Endothelial cell of umbilical vein (primary cell): ENCODE measurements around the gene FNDC5. TPM values are rescaled to one million over a fixed set of nuclear protein-coding genes. Genes with fewer than 3 reads are reported as not detected.
"Not testable (repeated sequence)": the region's sequence is repeated elsewhere in the genome, so short reads cannot be mapped to it uniquely, and the experiment has no call there.

ENCODE experiments used
- BruUV-seq: library from RNA; stranded (reverse); fragments of 400-500 nt; replicated peaks from 2 replicates; lab custom pipeline; 2021; lab: Mats Ljungman, UMichigan
- CTCF ChIA-PET: fragments of 300-600, 350-600 bp; sonication (Branson Sonifier 250); formaldehyde crosslinking; loops from one replicate; lab custom pipeline; 2021; ENCODE audit warnings: antibody characterized with exemption, inconsistent platforms; lab: Charles Lee
- POLR2A ChIA-PET: fragments of 300-600, 350-600 bp; sonication (Branson Sonifier 250); formaldehyde crosslinking; loops from one replicate; lab custom pipeline; 2021; ENCODE audit warnings: antibody characterized with exemption, inconsistent platforms; lab: Charles Lee
- DNase-seq: peaks from one replicate; pipeline ENCODE4 v3.0.0-alpha.2; 2011; ENCODE audit warnings: low read depth, low spot score
- FAIRE-seq: peaks from 2 replicates; lab custom pipeline; 2011; peaks lifted over from hg19 to GRCh38; lab: Jason Lieb, UNC
- H2AFZ ChIP-seq: 2 replicates; pipeline ENCODE4 v1.6.0; 2012; ENCODE audit warnings: low read depth, low read length, control low read depth, inconsistent platforms
- H3K27ac ChIP-seq: 2 replicates; pipeline ENCODE4 v1.5.1; 2011; ENCODE audit warnings: low read depth, mild to moderate bottlenecking, control low read depth, low read length, moderate library complexity; ENCODE audit not compliant: insufficient read depth
- H3K27me3 ChIP-seq, 2 experiments: 2 replicates each; pipeline versions ENCODE4 v1.6.0 to v1.6.1; 2011; ENCODE audit warnings: low read length in 2 of 2, mixed read lengths in 1 of 2; ENCODE audit not compliant: control insufficient read depth in 2 of 2, insufficient read depth in 2 of 2
- H3K36me3 ChIP-seq, 2 experiments: 2 replicates in 1 of 2; 3 replicates in 1 of 2; pipeline ENCODE4 v1.5.1; 2011; ENCODE audit warnings: low read length in 2 of 2, mild to moderate bottlenecking in 1 of 2, moderate library complexity in 1 of 2; ENCODE audit not compliant: control insufficient read depth in 2 of 2, insufficient read depth in 2 of 2; ENCODE audit errors: extremely low read depth in 1 of 2
- H3K4me1 ChIP-seq: 3 replicates; pipeline ENCODE4 v1.5.1; 2011; ENCODE audit warnings: mild to moderate bottlenecking, low read length; ENCODE audit not compliant: control insufficient read depth, insufficient read depth; ENCODE audit errors: extremely low read depth
- H3K4me2 ChIP-seq: 2 replicates; pipeline ENCODE4 v1.6.1; 2011; ENCODE audit warnings: low read length, control low read depth, mixed read lengths; ENCODE audit not compliant: insufficient read depth
- H3K4me3 ChIP-seq, 3 experiments: fragments of 200-600 bp in 1 of 3; sonication (generic), shearing (Covaris generic) in 1 of 3; replicated peaks in 1 of 3; 2 replicates each; pipeline ENCODE4 v1.5.1; 2011 to 2016; ENCODE audit warnings: control low read depth in 3 of 3, low read length in 3 of 3, mild to moderate bottlenecking in 2 of 3, inconsistent platforms in 1 of 3, low read depth in 1 of 3, moderate library complexity in 1 of 3; ENCODE audit not compliant: insufficient read depth in 1 of 3
- H3K79me2 ChIP-seq: 2 replicates; pipeline ENCODE4 v1.6.0; 2012; ENCODE audit warnings: low read length, inconsistent platforms; ENCODE audit not compliant: control insufficient read depth, insufficient read depth
- H3K9ac ChIP-seq: replicated peaks from 2 replicates; pipeline ENCODE3; 2011; ENCODE audit warnings: low read length, control low read depth; ENCODE audit not compliant: insufficient read depth; ENCODE audit errors: extremely low read depth
- H3K9me1 ChIP-seq: replicated peaks from 3 replicates; pipeline ENCODE4 v1.6.0; 2011; ENCODE audit warnings: mild to moderate bottlenecking, low read length; ENCODE audit not compliant: control insufficient read depth, insufficient read depth; ENCODE audit errors: extremely low read depth
- H3K9me3 ChIP-seq: replicated peaks from 2 replicates; pipeline ENCODE4 v1.5.1; 2012; ENCODE audit warnings: low read length, inconsistent platforms; ENCODE audit not compliant: control insufficient read depth, insufficient read depth
- H4K20me1 ChIP-seq: replicated peaks from 2 replicates; pipeline ENCODE3; 2011; ENCODE audit warnings: mild to moderate bottlenecking, low read length; ENCODE audit not compliant: control insufficient read depth, insufficient read depth; ENCODE audit errors: extremely low read depth
- EZH2 ChIP-seq: IDR thresholded peaks from 2 replicates; pipeline ENCODE4 v1.6.1; 2012; ENCODE audit warnings: borderline replicate concordance, low read depth, mild to moderate bottlenecking, moderate library complexity, low read length, inconsistent platforms; ENCODE audit not compliant: severe bottlenecking
- FOS ChIP-seq: IDR thresholded peaks from 2 replicates; pipeline ENCODE4 v1.6.1; 2011; ENCODE audit warnings: mild to moderate bottlenecking, low read length, moderate library complexity, borderline replicate concordance; ENCODE audit not compliant: insufficient read depth
- GATA2 ChIP-seq: IDR thresholded peaks from 2 replicates; pipeline ENCODE4 v1.7.0; 2011; ENCODE audit warnings: low read depth, mild to moderate bottlenecking, moderate library complexity, mixed read lengths, low read length; ENCODE audit not compliant: insufficient read length, insufficient read depth
- JUN ChIP-seq: IDR thresholded peaks from 2 replicates; pipeline ENCODE4 v1.6.1; 2011; ENCODE audit warnings: borderline replicate concordance, low read depth; ENCODE audit not compliant: insufficient read length, insufficient read depth
- MYC ChIP-seq: IDR thresholded peaks from one replicate; pipeline ENCODE4 v1.6.1; 2011; ENCODE audit warnings: mild to moderate bottlenecking, low read depth, low read length
- POLR2A ChIP-seq: IDR thresholded peaks from 2 replicates; pipeline ENCODE4 v1.6.1; 2012; ENCODE audit warnings: low read depth, mild to moderate bottlenecking, control low read depth, low read length
- POLR2AphosphoS5 ChIP-seq: IDR thresholded peaks from 2 replicates; pipeline ENCODE4 v1.6.1; 2012; ENCODE audit warnings: low read depth, mild to moderate bottlenecking, control low read depth, low read length, moderate library complexity; ENCODE audit not compliant: insufficient read depth
- dilution Hi-C: fragments of 300-500 bp; cut with MboI; formaldehyde crosslinking; loops from one replicate; pipeline ENCODE4 v1.15.0; 2019; ENCODE audit warnings: low sequenced_read_pairs; ENCODE audit not compliant: extremely low pct_ligation_motif_present
- intact Hi-C: fragments of 100-400 bp; cut with micrococcal nuclease; formaldehyde crosslinking; loops from one replicate; pipeline ENCODE4 v1.10.0; 2022
- polyA plus RNA-seq, 4 experiments: library from polyadenylated mRNA; depleted of rRNA in 3 of 4; stranded (reverse) in 3 of 4; unstranded in 1 of 4; fragments of >200 nt; gene quantifications; 2 replicates each; pipeline versions ENCODE4 v1.2.1 to v1.2.3, GENCODE V29; 2011 to 2012; ENCODE audit warnings: missing spikeins in 1 of 4
- total RNA-seq: library from RNA; stranded (reverse); gene quantifications from 2 replicates; pipeline ENCODE4 v1.2.3, GENCODE V29; 2021
- TF ChIP-seq, protein P1 (sequence below), 2 donors: IDR thresholded peaks; 1 replicate in 1 of 2; 2 replicates in 1 of 2; pipeline ENCODE4 v1.5.1; 2011; ENCODE audit warnings: low read length in 2 of 2, mild to moderate bottlenecking in 2 of 2, moderate library complexity in 2 of 2, control low read depth in 1 of 2, inconsistent platforms in 1 of 2, low read depth in 1 of 2; ENCODE audit not compliant: insufficient read depth in 1 of 2; ENCODE audit errors: extremely low read depth in 1 of 2
- TF ChIP-seq, protein P2 (sequence below): IDR thresholded peaks from 2 replicates; pipeline ENCODE4 v1.6.1; 2011; ENCODE audit not compliant: insufficient read depth, insufficient read length

The FNDC5 gene
- total and polyA plus RNA-seq, 2 donors (not counting 3 experiments of a cell fraction or from before 2014, with no cell fraction given): 0.14 to 0.64 TPM

DNA sequence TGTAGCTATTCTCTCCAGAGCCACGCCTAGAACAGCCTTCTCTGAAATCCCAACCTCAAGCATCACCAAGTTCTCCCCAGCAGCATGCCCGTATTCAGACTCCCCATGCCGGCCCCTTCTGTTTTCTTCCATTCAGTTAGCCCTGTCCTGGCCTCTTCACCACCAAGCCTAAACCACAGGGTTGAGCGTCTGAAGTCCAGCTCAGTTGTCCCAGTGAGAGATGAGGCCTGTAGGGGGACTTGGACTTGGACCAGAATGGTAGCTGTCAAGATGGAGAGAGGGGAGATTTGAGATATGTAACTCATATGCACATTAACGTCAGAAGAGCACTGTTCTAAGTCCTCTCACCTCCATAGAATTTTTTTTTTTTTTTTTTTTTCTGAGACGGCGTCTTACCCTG lies 35.9 kb upstream of the FNDC5 start:
- Histone ChIP-seq H3K4me2 (no peak overlapping the region), H2AFZ (no peak overlapping the region), H3K4me3 (no peak overlapping the region), H3K27me3 (peaks cover 0 to 3% of the 10 kb centered on the region in 2 experiments), H3K79me2 (no peaks in the 10 kb centered on the region), H3K4me1 (no peaks in the 10 kb centered on the region), H3K27ac (no peak overlapping the region), H3K9ac (no peak overlapping the region), H3K36me3 (no peaks in the 10 kb centered on the region), H3K9me1 (no peaks in the 10 kb centered on the region), H4K20me1 (no peaks in the 10 kb centered on the region), H3K9me3 (no peaks in the 10 kb centered on the region)
- DNase-seq (no peak), FAIRE-seq (no peak)
- BruUV-seq: no TSS peak
- TF ChIP-seq POLR2A: no peak
- TF ChIP-seq, protein P1, sequence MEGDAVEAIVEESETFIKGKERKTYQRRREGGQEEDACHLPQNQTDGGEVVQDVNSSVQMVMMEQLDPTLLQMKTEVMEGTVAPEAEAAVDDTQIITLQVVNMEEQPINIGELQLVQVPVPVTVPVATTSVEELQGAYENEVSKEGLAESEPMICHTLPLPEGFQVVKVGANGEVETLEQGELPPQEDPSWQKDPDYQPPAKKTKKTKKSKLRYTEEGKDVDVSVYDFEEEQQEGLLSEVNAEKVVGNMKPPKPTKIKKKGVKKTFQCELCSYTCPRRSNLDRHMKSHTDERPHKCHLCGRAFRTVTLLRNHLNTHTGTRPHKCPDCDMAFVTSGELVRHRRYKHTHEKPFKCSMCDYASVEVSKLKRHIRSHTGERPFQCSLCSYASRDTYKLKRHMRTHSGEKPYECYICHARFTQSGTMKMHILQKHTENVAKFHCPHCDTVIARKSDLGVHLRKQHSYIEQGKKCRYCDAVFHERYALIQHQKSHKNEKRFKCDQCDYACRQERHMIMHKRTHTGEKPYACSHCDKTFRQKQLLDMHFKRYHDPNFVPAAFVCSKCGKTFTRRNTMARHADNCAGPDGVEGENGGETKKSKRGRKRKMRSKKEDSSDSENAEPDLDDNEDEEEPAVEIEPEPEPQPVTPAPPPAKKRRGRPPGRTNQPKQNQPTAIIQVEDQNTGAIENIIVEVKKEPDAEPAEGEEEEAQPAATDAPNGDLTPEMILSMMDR (IDR thresholded peaks at IDR 0.05; ENCODE audit: extremely low read depth in 1 of 2, insufficient read depth in 1 of 2, low read depth in 1 of 2, low read length in 2 of 2): no peak
- TF ChIP-seq FOS: no peak
- no peak for TF ChIP-seq JUN
- no peak for TF ChIP-seq POLR2AphosphoS5
- TF ChIP-seq, protein P2, sequence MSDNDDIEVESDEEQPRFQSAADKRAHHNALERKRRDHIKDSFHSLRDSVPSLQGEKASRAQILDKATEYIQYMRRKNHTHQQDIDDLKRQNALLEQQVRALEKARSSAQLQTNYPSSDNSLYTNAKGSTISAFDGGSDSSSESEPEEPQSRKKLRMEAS: no peak
- no peak for TF ChIP-seq MYC
- no peak for TF ChIP-seq GATA2
- no peak for TF ChIP-seq EZH2
- ChIA-PET CTCF (interaction anchor here (1.2 to 2.1 kb wide), 6 partner anchors 10 to 101 kb away, joined by 3 to 6 read pairs (median 4); no protein-coding TSS in a partner anchor), POLR2A (interaction anchor here (0.7 kb wide), 1 partner anchor 9 kb away, joined by 5 read pairs; no protein-coding TSS in a partner anchor)
- dilution Hi-C loops (no loop called here), intact Hi-C loops (no loop called here)

DNA sequence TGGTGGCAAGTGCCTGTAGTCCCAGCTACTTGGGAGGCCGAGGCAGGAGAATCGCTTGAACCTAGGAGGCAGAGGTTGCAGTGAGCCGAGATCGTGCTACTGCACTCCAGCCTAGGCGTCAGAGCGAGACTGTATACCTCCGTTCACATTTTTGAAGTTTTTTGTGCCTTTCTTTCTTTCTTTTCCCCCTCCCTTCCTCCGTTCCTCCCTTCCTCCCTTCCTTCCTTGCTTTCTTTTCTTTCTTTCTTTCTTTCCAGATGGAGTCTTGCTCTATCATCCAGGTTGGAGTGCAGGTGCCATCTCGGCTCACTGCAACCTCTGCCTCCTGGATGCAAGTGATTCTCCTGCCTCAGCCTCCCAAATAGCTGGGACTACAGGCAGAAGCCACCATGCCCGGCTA lies 34.9 kb upstream of the FNDC5 start:
- POLR2A ChIA-PET, H3K9ac ChIP-seq, H3K27ac ChIP-seq, H3K27me3 ChIP-seq, H3K4me2 ChIP-seq, BruUV-seq, intact Hi-C loops, H4K20me1 ChIP-seq, DNase-seq, H3K9me1 ChIP-seq, dilution Hi-C loops, H3K9me3 ChIP-seq, H2AFZ ChIP-seq, H3K36me3 ChIP-seq, H3K4me1 ChIP-seq, H3K4me3 ChIP-seq, FAIRE-seq, H3K79me2 ChIP-seq: not testable (repeated sequence)
- CTCF ChIA-PET: interaction anchor here (1.5 to 2.1 kb wide), 2 partner anchors 28 to 184 kb away, joined by 4 read pairs; no protein-coding TSS in a partner anchor
